ENCODE measurements around the gene SCLY. TPM values are rescaled to one million over a fixed set of nuclear protein-coding genes. Genes with fewer than 3 reads are reported as not detected.

SCLY gene
- total and polyA plus RNA-seq, 8 donors = 5.4 to 12.8 (median 11.4) TPM

GRCh38 chr2:238128061-238128440 lies 67.2 kb downstream of the SCLY start:
- H3K4me3 ChIP-seq = no peak overlapping the region
- H3K27me3 ChIP-seq = no peaks in the 10 kb centered on the region
- no peak overlapping the region for H3K27ac ChIP-seq
- H3K4me1 ChIP-seq = peaks cover 0 to 11% (median 7%) of the 10 kb centered on the region in 4 donors
- DNase-seq = no peak
- no peaks in the 10 kb centered on the region for H3K9me3 ChIP-seq
- H3K36me3 ChIP-seq = no peaks in the 10 kb centered on the region
- TF ChIP-seq POLR2AphosphoS5 (IDR thresholded peaks at IDR 0.05) (no peak), EP300 (IDR thresholded peaks at IDR 0.05) (no peak), CTCF (IDR thresholded peaks at IDR 0.05) (no peak), POLR2A (IDR thresholded peaks at IDR 0.05) (no peak)
- WGBS, 5 donors = 88 to 93% (median 92%) methylated on average over 21 to 22 of the region's 22 CpGs
- intact Hi-C loops (cut with DNase I; ENCODE audit: low total_unique reads) = no loop called here

GRCh38 chr2:238128534-238129001 lies 67.8 kb downstream of the SCLY start:
- TF ChIP-seq POLR2A (IDR thresholded peaks at IDR 0.05) (no peak), POLR2AphosphoS5 (IDR thresholded peaks at IDR 0.05) (no peak), CTCF (IDR thresholded peaks at IDR 0.05) (no peak), EP300 (IDR thresholded peaks at IDR 0.05) (no peak)
- no peak overlapping the region for H3K27ac ChIP-seq
- H3K9me3 ChIP-seq = no peaks in the 10 kb centered on the region
- peaks cover 0 to 11% (median 7%) of the 10 kb centered on the region in 4 donors for H3K4me1 ChIP-seq
- WGBS, 5 donors = 66 to 84% (median 70%) methylated on average over 24 to 30 of the region's 30 CpGs
- no peaks in the 10 kb centered on the region for H3K36me3 ChIP-seq
- intact Hi-C loops (cut with DNase I; ENCODE audit: low total_unique reads) = no loop called here
- no peak for DNase-seq
- no peaks in the 10 kb centered on the region for H3K27me3 ChIP-seq
- no peak overlapping the region for H3K4me3 ChIP-seq

GRCh38 chr2:238129166-238130010 lies 68.6 kb downstream of the SCLY start:
- no peaks in the 10 kb centered on the region for H3K36me3 ChIP-seq
- peaks cover 0 to 11% (median 7%) of the 10 kb centered on the region in 4 donors for H3K4me1 ChIP-seq
- TF ChIP-seq CTCF (IDR thresholded peaks at IDR 0.05) = no peak
- no peak for TF ChIP-seq EP300 (IDR thresholded peaks at IDR 0.05)
- no peak for TF ChIP-seq POLR2AphosphoS5 (IDR thresholded peaks at IDR 0.05)
- TF ChIP-seq POLR2A (IDR thresholded peaks at IDR 0.05) = no peak
- H3K4me3 ChIP-seq = no peak overlapping the region
- no peaks in the 10 kb centered on the region for H3K9me3 ChIP-seq
- no peak overlapping the region for H3K27ac ChIP-seq
- H3K27me3 ChIP-seq = no peaks in the 10 kb centered on the region
- intact Hi-C loops (cut with DNase I; ENCODE audit: low total_unique reads) = no loop called here
- DNase-seq = no peak
- 88 to 90% (median 88%) methylated on average over 20 to 22 of the region's 22 CpGs for WGBS, 5 donors

- no peak overlapping the region for H3K27ac ChIP-seq
- H3K9me3 ChIP-seq = no peaks in the 10 kb centered on the region
- intact Hi-C loops (cut with DNase I; ENCODE audit: low total_unique reads) = no loop called here
- H3K27me3 ChIP-seq = no peaks in the 10 kb centered on the region
- TF ChIP-seq EP300 (IDR thresholded peaks at IDR 0.05) (no peak), POLR2AphosphoS5 (IDR thresholded peaks at IDR 0.05) (no peak), CTCF (IDR thresholded peaks at IDR 0.05) (no peak), POLR2A (IDR thresholded peaks at IDR 0.05) (no peak)
- no peak for DNase-seq
- H3K36me3 ChIP-seq = no peaks in the 10 kb centered on the region
- H3K4me3 ChIP-seq = no peak overlapping the region
- peaks cover 0 to 11% (median 7%) of the 10 kb centered on the region in 4 donors for H3K4me1 ChIP-seq
- 83 to 94% (median 92%) methylated on average over 19 to 28 of the region's 28 CpGs for WGBS, 5 donors
Observed at GRCh38 chr2:238130111-238130695, 69.4 kb downstream of the SCLY start.
